GM18868 (cell line): ENCODE data around the gene SMARCA4.
"Not testable (repeated sequence)": the region's sequence is repeated elsewhere in the genome, so short reads cannot be mapped to it uniquely, and the experiment has no call there.

ENCODE experiments used
- ATAC-seq: cut with Tn5 transposase; IDR thresholded peaks from one replicate; pipeline ENCODE4 v1.9.1; 2021; ENCODE audit warnings: mild to moderate bottlenecking, moderate library complexity; ENCODE audit not compliant: unreplicated experiment

The SMARCA4 gene

DNA sequence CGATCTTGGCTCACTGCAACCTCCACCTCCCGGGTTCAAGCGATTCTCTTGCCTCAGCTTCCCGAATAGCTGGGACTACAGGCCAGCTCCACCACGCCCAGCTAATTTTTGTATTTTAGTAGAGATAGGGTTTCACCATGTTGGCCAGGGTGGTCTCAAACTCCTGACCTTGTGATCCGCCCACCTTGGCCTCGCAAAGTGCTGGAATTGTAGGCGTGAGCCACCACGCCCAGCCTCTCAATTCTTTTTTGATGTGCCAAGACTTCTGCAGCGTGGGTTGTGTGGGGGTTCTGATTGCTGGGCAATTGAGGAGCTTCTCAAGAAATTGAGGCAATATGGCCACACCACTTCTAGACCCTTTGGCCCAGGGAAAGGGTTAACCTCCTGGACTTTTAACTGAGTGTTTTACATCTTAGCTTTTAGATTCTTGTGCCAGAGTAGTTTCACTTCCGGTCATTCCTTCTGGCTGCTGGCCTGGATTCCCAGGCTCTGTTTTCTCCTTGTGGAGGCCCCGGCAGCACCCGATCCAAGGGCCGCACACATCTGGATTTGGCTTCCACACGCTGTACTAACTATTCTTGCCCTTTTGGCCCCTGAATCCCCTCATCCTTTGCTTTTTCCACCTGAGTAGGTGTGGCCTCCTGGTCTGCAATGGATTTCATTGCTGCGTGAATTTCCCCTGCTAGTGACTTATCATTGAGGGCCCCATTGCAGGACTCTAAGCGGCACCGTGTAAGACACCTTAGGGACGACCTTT, 14.7 kb downstream of the SMARCA4 start:
- ATAC-seq, result no peak

DNA sequence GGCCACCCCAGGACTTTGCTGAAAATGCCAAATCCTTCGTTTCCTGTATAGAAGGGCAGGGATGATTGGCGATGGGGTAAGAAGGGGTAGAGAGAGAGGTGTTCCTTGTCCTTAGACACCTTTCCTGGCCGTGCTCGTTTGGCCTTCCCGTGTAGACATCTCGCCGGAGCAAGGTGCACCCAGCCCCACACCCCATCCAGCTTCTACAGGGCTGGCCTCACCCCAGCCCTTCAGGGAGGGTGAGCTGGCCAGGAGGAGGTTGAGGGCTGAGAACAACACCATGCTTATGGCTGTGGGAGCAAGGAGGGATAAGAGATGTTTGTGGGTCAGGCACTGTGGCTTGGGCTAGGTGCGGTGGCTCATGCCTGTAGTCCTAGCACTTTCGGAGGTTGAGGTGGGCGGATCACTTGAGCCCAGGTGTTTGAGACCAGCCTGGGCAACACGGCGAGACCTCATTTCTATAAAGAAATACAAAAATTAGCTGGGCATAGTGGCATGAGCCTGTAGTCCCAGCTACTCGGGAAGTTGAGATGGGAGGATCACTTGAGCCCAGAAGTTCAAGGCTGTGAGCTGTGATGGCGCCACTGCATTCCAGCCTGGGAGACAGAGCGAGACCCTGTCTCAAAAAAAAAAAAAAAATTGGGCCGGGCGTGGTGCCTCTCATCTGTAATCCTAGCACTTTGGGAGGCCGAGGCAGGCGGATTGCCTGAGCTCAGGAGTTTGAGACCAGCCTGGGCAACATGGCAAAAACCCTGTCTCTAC, 15.5 kb downstream of the SMARCA4 start:
- ATAC-seq, result no peak

DNA sequence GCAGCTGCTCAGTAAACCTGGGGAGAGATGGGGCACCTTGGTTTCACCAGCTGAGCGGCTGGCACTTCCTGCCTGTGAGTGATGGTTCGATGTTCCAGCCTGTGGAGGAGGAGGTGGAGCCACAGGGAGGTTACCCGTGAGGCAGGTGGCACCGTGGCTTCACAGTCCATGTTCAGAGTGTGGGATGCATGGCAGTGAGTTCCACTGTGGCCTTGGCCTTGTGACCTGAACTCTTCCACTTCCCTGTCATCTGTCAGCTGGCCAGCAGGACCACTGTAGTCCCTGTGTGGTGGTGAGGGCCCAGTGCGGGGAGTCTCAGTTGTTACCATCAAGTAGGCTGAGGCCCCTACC, 16.9 kb downstream of the SMARCA4 start:
- no peak for ATAC-seq

DNA sequence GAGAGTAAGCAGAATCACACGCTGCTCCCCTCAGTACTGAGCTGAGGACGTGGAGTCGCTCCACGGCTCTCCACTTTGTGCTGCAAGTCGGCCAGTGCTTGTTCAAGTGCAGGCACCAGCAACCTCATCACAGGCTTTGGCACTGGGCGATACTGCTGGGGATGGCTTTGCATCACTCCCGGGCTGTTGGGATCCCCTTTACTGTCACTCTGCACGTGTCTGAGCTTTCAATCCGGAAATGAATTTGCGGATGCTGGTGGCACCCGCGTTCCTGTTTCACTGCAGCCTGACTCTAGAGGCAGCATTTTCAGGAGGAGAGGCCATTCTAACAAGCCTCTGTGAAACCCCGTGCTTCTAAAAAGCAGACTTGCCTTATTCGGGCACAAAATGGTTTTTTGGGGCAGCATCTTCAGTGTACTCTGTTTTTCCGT, 19.1 kb downstream of the SMARCA4 start:
- no peak for ATAC-seq

DNA sequence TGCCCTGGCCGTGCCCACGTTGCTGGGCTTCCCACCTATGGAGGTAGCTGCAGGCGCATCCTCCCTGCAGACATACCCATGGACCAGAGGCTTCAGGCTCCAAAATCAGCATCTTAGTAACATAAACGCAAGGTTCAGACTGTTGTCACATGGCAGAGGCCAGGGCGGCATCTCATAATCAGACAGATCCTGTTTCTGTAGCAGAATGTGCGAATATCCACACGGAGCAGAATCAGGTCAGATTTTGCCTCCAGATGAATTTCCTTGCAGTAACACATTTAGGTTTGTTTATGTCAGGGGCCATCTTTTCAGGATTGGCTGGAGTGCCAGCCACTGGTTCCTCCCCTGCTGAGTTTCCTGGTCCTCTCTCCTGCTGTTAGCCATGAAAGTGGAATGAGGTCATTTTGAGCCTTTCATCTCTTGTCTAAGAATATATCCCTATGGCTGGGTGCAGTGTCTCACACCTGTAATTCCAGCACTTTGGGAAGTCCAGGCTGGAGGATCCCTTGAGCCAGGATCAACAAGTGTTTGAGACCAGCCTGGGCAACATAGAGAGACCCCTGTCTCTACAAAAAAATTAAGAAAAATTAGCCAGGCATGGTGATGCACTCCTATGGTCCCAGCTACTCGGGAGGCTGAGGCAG, 20.5 kb downstream of the SMARCA4 start:
- no peak for ATAC-seq

DNA sequence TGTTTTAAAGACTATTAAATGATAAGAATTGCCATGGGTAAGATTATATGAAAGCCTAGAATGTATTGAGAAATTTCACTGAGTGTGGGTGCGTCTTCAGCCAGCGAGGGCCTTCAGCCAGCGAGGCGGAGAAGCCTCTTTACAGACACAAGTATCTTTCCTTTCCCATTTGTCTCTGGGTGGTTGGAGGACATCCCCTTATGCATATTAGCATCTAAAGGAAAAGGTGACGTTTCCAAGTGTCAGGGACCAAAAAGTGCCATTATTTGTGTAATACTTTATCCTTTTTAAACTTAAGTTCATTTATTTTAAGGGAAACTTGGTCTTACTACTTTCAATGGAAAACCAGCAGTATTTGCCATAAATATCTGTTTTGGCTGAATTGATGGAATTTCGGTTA, 22.2 kb downstream of the SMARCA4 start:
- ATAC-seq, result no peak

GRCh38 chr19:10984166-10984735, 23.4 kb downstream of the SMARCA4 start:
- ATAC-seq, result no peak

DNA sequence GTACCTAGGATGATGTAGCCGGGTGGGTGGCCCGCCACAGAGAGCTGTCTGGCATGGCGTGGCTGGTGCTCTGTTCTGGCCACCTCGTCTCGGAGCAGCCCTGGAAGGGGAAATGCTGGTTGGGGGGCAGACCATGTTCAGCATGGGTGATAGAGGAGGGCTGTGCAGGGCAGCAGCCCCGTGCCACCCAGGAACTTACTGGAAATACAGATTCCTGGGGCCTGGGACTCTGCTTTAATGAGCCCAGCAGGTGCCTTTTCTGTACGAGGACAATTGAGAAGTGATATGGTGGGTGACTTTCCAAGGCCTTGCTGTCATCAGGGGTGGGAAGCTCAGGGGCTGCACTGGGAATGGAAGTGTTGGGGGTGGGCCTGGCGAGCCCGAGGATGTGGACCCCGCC, 24.7 kb downstream of the SMARCA4 start:
- ATAC-seq, result no peak

DNA sequence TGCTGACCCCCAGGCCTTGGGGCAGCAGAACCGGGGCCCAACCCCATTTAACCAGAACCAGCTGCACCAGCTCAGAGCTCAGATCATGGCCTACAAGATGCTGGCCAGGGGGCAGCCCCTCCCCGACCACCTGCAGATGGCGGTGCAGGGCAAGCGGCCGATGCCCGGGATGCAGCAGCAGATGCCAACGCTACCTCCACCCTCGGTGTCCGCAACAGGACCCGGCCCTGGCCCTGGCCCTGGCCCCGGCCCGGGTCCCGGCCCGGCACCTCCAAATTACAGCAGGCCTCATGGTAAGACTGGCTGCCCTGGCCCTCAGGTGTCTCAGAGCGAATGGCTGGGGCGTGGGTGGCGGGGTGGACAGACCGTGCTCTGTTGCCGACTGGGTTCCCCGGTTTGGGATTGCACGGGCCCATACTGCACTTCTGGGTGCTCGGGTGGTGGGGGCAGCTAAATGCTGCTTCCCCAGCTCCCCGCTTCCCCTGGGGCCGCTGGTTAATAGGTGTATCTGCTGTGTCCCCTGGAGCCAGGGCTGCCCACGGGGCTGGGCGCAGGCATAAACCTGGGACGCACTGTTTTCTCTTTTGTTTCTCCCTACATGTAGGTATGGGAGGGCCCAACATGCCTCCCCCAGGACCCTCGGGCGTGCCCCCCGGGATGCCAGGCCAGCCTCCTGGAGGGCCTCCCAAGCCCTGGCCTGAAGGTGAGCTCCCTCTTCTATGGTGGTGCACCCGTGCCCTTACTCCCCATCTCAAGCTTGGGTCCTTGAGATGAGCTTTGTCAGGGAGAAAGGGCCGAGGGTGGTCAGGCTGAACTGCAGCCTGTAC, 25.7 kb downstream of the SMARCA4 start:
- no peak for ATAC-seq

DNA sequence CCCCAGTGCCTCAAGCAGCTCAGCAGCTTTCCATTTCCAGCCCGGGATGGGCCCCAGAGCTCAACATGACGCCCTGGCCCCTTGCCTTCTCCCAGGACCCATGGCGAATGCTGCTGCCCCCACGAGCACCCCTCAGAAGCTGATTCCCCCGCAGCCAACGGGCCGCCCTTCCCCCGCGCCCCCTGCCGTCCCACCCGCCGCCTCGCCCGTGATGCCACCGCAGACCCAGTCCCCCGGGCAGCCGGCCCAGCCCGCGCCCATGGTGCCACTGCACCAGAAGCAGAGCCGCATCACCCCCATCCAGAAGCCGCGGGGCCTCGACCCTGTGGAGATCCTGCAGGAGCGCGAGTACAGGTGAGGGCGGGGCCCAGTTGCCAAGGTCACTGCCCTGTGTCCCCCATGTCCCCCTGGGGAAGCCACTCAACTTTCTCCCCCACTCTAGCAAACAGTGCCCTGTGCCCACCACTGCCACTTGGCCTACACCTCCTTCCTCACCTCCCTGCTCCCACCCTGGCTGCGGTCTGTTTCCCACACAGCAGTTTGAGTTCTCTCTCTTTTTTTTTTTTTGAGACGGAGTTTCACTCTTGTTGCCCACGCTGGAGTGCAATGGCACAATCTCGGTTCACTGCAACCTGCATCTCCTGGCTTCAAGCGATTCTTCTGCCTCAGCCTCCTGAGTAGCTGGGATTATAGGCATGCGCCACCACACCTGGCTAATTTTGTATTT, 26.9 kb downstream of the SMARCA4 start:
- no peak for ATAC-seq

DNA sequence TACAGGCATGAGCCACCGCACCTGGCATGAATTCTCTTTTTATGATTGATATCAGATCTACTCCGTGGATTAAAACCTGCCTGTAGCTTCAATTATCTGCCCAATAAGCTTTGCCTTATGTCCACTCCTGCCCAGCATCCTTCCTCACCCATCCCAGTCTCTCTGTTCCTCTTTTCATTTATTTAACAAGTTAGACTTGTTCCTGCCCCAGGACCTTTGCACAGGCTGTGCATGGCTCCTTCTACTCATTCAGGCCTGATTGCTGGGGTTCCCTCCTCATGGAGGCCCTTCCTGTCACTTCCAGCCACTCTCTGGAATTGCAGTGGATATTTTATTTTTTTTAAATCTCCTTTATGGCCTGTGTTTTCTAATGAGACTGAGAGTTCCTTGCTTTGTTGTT, 27.6 kb downstream of the SMARCA4 start:
- ATAC-seq, result no peak

DNA sequence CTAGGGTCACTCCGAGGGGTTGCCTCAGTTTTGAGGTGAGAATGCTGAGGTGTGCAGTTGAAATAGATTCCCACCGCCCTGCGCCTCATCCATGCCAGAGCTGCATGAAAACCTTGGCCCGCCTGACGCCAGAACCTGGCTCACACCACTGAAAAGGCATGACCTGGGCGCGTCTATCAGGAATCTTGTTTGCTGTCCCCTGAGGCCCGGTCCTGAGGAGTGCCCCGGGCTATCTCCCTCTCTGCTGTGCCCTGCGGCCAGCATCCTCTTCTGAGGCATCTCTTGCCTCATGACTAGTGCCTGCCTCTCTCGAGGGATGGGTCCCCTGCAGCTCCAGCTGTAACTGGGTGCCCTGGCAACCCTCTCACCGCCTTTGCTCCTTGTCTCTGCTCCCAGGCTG, 28.1 kb downstream of the SMARCA4 start:
- no peak for ATAC-seq

DNA sequence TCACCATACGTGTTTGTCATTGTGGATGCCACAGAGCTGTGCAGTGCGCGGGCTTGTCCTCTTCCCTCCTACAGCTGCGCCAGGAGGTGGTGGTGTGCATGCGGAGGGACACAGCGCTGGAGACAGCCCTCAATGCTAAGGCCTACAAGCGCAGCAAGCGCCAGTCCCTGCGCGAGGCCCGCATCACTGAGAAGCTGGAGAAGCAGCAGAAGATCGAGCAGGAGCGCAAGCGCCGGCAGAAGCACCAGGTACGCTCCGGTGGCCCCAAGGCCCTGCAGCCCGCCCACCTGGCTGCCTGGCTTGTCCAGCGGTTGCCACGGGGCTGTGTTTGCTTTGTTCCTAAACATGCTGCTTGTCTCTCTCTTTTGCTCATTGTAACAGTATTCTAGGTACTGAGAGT, 30.2 kb downstream of the SMARCA4 start:
- ATAC-seq, result no peak

- no peak for ATAC-seq
These were observed 30.8 kb downstream of the SMARCA4 start for GRCh38 chr19:10991521-10992081.

DNA sequence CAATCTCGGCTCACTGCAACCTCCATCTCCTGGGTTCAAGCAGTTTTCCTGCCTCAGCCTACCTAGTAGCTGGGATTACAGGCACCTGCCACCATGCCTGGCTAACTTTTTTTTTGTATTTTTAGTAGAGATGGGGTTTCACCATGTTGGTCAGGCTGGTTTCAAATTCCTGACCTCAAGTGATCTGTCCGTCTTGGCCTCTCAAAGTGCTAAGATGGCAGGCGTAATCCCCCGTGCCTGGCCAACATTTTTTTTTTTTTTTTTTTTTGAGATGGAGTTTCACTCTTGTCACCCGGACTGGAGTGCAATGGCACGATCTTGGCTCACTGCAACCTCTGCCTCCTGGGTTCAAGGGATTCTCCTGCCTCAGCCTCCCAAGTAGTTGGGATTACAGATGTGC, 31.3 kb downstream of the SMARCA4 start:
- not testable (repeated sequence) for ATAC-seq

GRCh38 chr19:10995926-10996600, 35.2 kb downstream of the SMARCA4 start:
- ATAC-seq, result no peak

DNA sequence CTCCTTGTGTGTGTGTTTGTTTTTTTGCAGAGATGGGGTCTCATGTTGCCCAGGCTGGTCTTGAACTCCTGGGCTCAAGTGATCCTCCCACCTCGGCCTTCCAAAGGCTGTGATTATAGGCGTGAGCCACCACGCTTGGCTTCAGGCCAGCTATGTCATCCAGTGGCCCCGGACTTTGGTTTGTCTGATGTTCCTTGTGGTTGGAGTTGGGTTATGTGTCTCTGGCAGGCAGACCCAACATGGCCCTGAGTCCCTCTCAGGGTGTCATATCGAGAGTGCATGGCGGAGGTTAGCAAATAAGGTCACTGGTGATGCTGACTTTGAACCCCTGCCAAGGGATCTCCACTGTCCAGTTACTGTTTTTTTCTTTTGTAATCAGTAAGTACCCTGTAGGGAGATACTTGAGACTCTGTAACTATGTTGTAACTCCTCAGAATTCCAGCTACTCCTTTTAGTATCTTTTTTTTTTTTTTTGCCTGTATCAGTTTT, 37.3 kb downstream of the SMARCA4 start:
- ATAC-seq, result no peak

GRCh38 chr19:10998666-10999065, 37.8 kb downstream of the SMARCA4 start:
- no peak for ATAC-seq

DNA sequence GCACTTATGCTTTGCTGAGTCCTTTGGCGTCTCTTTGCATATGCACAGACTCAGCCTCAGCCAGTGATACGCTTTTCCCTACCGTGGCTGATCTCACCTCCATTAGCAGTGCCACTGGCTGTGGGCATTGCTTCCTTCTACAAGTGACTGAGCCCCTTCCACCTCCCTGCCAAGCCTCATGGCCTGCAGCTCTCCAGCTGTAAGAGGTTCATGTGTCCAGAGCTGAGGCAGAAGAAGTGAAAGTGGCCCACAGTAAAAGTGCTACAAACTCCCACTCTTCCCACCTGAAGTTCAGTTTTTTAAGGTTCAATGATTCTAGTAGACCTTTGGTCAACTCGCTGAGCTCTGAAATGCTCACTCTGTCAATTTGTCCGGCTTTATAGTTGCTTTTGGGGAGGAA, 44.7 kb downstream of the SMARCA4 start:
- no peak for ATAC-seq
